ENCODE measurements around the gene KCNJ12.
"Not testable (repeated sequence)": the region's sequence is repeated elsewhere in the genome, so short reads cannot be mapped to it uniquely, and the experiment has no call there.

Gene KCNJ12

GRCh38 chr17:21345236-21345635, 30.9 kb upstream of the KCNJ12 start:
- TF ChIP-seq POLR2A (IDR thresholded peaks at IDR 0.05; ENCODE audit: low read depth, low read length) (no peak), SPI1 (IDR thresholded peaks at IDR 0.05; ENCODE audit: low read depth, low read length) (no peak), POLR2AphosphoS5 (IDR thresholded peaks at IDR 0.05; ENCODE audit: low read depth, low read length) (no peak), PAX5 (IDR thresholded peaks at IDR 0.05; ENCODE audit: insufficient read depth, low read length, severe bottlenecking) (no peak), TAF1 (IDR thresholded peaks at IDR 0.05; ENCODE audit: low read depth, low read length) (no peak), POU2F2 (IDR thresholded peaks at IDR 0.05; ENCODE audit: low read depth, low read length) (no peak)
- DNase-seq (ENCODE audit: insufficient read length, low spot score), result no peak
- no peak for FAIRE-seq

- DNase-seq (ENCODE audit: insufficient read length, low spot score), result not testable (repeated sequence)
- peak; percentile 61 for FAIRE-seq
Measured at GRCh38 chr17:21346107-21346506, 30.1 kb upstream of the KCNJ12 start.

GRCh38 chr17:21346651-21347250, 29.4 kb upstream of the KCNJ12 start:
- DNase-seq (ENCODE audit: insufficient read length, low spot score); FAIRE-seq: not testable (repeated sequence)

GRCh38 chr17:21347660-21348059, 28.5 kb upstream of the KCNJ12 start:
- not testable (repeated sequence) for DNase-seq (ENCODE audit: insufficient read length, low spot score)
- peak; percentile 13 for FAIRE-seq

GRCh38 chr17:21348081-21348925, 27.9 kb upstream of the KCNJ12 start:
- not testable (repeated sequence) for DNase-seq (ENCODE audit: insufficient read length, low spot score)

GRCh38 chr17:21348926-21349261, 27.3 kb upstream of the KCNJ12 start:
- not testable (repeated sequence) for DNase-seq (ENCODE audit: insufficient read length, low spot score); FAIRE-seq

More at GRCh38 chr17:21348081-21348925, 27.9 kb upstream of the KCNJ12 start:
- FAIRE-seq, result peak; percentile 87

GRCh38 chr17:21349358-21350050, 26.7 kb upstream of the KCNJ12 start:
- peak; percentile 94 for FAIRE-seq
- not testable (repeated sequence) for DNase-seq (ENCODE audit: insufficient read length, low spot score)

GRCh38 chr17:21350495-21350894, 25.7 kb upstream of the KCNJ12 start:
- peak; percentile 63 for FAIRE-seq
- not testable (repeated sequence) for DNase-seq (ENCODE audit: insufficient read length, low spot score)

- no peak for DNase-seq (ENCODE audit: insufficient read length, low spot score)
Measured at GRCh38 chr17:21351366-21352065, 24.6 kb upstream of the KCNJ12 start.

GRCh38 chr17:21352221-21352980, 23.8 kb upstream of the KCNJ12 start:
- no peak for DNase-seq (ENCODE audit: insufficient read length, low spot score)
- FAIRE-seq, result no peak
- no peak for TF ChIP-seq POLR2AphosphoS5 (IDR thresholded peaks at IDR 0.05; ENCODE audit: low read depth, low read length)

More at GRCh38 chr17:21351366-21352065, 24.6 kb upstream of the KCNJ12 start:
- FAIRE-seq, result no peak
- TF ChIP-seq POU2F2 (IDR thresholded peaks at IDR 0.05; ENCODE audit: low read depth, low read length) (no peak), POLR2AphosphoS5 (IDR thresholded peaks at IDR 0.05; ENCODE audit: low read depth, low read length) (no peak), TAF1 (IDR thresholded peaks at IDR 0.05; ENCODE audit: low read depth, low read length) (no peak), POLR2A (IDR thresholded peaks at IDR 0.05; ENCODE audit: low read depth, low read length) (no peak), PAX5 (IDR thresholded peaks at IDR 0.05; ENCODE audit: insufficient read depth, low read length, severe bottlenecking) (no peak)

GRCh38 chr17:21352981-21353265, 23.2 kb upstream of the KCNJ12 start:
- DNase-seq (ENCODE audit: insufficient read length, low spot score) (no peak), FAIRE-seq (no peak)
- no peak for TF ChIP-seq POU2F2 (IDR thresholded peaks at IDR 0.05; ENCODE audit: low read depth, low read length)
- no peak for TF ChIP-seq PAX5 (IDR thresholded peaks at IDR 0.05; ENCODE audit: insufficient read depth, low read length, severe bottlenecking)
